Measurements from ENCODE around the gene RCC2.

Gene RCC2

GRCh38 chr1:17372955-17373354 is 66.5 kb downstream of the RCC2 start:
- TF ChIP-seq CTCF (conservative IDR thresholded peaks at IDR 0.05; ENCODE audit: control insufficient read depth, insufficient read depth, low read depth, low read length), result no peak
- no peak overlapping the region for H3K4me3 ChIP-seq (ENCODE audit: control insufficient read depth, low read depth, low read length)
- no peak for DNase-seq (ENCODE audit: low read depth)

GRCh38 chr1:17371896-17372295 is 67.6 kb downstream of the RCC2 start, which contains the start of gene PADI6:
Gene PADI6, plus strand, starts transcription at chr1:17372196. Its CDS starts 50 bp downstream, at chr1:17372246.
- no peak for TF ChIP-seq CTCF (conservative IDR thresholded peaks at IDR 0.05; ENCODE audit: control insufficient read depth, insufficient read depth, low read depth, low read length)
- DNase-seq (ENCODE audit: low read depth), result no peak
- H3K4me3 ChIP-seq (ENCODE audit: control insufficient read depth, low read depth, low read length), result no peak within 1 kb of the TSS

- no peak for TF ChIP-seq CTCF (conservative IDR thresholded peaks at IDR 0.05; ENCODE audit: control insufficient read depth, insufficient read depth, low read depth, low read length)
- DNase-seq (ENCODE audit: low read depth), result no peak
- no peak overlapping the region for H3K4me3 ChIP-seq (ENCODE audit: control insufficient read depth, low read depth, low read length)
Measured at GRCh38 chr1:17370618-17371017, 68.9 kb downstream of the RCC2 start.

- peak; percentile 7 for DNase-seq (ENCODE audit: low read depth)
- no peak for TF ChIP-seq CTCF (conservative IDR thresholded peaks at IDR 0.05; ENCODE audit: control insufficient read depth, insufficient read depth, low read depth, low read length)
- no peak overlapping the region for H3K4me3 ChIP-seq (ENCODE audit: control insufficient read depth, low read depth, low read length)
Measured at GRCh38 chr1:17369466-17369865, 70.0 kb downstream of the RCC2 start.

- no peak for TF ChIP-seq CTCF (conservative IDR thresholded peaks at IDR 0.05; ENCODE audit: control insufficient read depth, insufficient read depth, low read depth, low read length)
- no peak overlapping the region for H3K4me3 ChIP-seq (ENCODE audit: control insufficient read depth, low read depth, low read length)
- DNase-seq (ENCODE audit: low read depth), result no peak
Measured at GRCh38 chr1:17365293-17365692, 74.2 kb downstream of the RCC2 start.

- TF ChIP-seq CTCF (conservative IDR thresholded peaks at IDR 0.05; ENCODE audit: control insufficient read depth, insufficient read depth, low read depth, low read length), result no peak
- DNase-seq (ENCODE audit: low read depth), result no peak
- no peak overlapping the region for H3K4me3 ChIP-seq (ENCODE audit: control insufficient read depth, low read depth, low read length)
Measured at GRCh38 chr1:17363771-17364170, 75.7 kb downstream of the RCC2 start.

- H3K4me3 ChIP-seq (ENCODE audit: control insufficient read depth, low read depth, low read length), result no peak overlapping the region
- DNase-seq (ENCODE audit: low read depth), result no peak
- TF ChIP-seq CTCF (conservative IDR thresholded peaks at IDR 0.05; ENCODE audit: control insufficient read depth, insufficient read depth, low read depth, low read length), result no peak
Measured at GRCh38 chr1:17363351-17363750, 76.1 kb downstream of the RCC2 start.

Measured in fibroblast of mammary gland (primary cell).